ENCODE data around the gene LYPD6B.

LYPD6B gene

GRCh38 chr2:149015501-149015900 is 23.0 kb upstream of the LYPD6B start:
- no peak for DNase-seq

- no peak for DNase-seq
Observed at GRCh38 chr2:149015926-149016563, 22.5 kb upstream of the LYPD6B start.

DNA sequence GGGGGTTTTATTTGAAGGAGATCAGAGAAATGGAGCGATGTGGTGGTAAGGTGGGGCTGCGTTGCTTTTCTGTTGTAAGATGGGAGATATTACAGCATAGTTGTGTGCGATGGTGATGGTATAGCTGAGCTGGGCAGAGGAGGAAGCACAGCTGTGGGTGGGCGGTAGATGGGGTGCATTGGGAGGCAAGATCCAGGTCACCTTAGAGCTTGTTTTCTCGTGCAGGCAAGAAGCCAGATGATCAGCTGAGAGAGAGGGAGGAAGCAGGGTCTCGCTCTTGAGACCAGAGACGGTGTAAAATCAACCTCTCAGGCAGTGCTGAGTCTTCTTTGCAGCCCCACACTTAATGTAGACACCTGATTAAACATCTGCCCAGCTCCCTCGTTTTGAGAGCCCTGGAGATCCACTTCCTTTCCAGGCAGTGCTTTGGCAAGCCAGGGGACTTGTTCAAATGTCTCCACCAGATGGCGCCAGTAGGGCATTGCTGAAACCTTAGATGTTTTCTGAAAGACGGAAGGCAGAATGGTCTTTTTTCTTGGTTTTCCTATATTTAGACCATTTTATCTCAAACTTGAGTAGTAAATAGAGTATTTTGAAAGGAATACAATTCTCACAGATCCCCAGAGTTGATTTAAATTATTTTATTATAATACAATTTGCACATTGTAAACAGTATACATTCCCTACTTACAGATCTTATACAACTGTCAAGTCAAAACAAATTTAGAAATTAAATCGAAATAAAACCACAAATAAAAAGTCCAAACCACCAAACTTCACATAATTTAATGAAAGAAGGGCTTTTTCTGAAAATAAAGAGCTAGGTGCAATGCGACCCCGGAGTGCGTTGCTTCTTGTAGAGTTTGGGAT is 21.1 kb upstream of the LYPD6B start:
- peak; percentile 34 to 83 for DNase-seq

DNA sequence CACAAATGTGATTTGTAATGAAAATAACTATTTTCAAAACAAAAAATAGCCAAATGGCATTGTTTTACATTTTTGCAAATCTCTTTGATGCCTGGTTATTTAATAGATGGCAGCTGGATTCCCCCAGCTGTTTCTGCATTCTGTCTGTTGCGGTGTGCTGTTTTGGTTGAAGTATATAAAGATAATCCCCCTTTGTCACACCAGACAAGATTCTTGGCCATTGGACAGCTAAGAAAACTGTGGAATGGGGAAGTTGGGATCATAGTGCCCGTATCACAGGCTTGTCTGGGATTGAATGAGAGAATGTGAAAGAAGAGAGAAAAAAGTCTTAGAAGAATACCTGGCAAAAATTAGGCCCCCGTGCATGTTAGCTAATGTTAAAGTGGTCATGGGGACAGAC is 19.5 kb upstream of the LYPD6B start:
- no peak for DNase-seq

DNA sequence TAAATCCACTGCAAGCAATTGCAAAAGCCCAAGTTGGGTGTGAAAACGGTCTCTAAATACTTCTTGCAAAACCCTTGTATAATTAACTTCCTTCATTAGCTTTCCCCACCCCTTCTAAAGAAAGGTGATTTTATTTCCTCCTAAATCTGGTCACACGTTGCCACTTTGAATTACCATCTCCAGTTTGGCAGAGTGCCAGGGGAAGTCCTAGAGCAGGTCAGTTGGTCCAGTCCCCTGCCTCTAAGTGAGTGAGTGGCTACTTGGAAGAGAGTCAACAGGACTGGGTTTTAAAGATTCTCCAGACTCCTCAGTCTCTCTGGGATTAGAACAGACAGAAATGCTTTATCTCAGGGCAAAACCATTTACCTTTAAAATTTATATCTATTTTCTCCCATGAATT is 18.7 kb upstream of the LYPD6B start:
- no peak for DNase-seq

DNA sequence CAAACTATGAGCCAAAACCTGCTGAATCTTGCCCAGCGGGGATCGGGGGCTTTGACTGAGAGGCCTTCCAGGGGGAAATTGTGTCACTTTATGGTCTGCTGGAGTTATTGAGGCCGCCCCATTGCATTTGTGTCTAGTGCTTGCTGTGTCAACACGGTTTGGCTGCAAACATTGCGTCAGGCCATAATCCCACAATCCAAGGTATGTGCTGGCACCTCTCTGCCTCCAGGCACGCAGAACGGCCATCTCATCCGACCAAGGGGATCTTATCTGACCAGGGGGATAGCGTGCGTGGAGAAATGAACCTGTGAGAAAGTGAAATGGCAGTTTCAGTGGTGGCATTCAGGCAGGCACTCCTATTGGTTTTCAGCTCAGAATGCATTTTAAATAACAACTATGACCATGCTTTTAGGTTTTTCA is 18.1 kb upstream of the LYPD6B start:
- no peak for DNase-seq

DNA sequence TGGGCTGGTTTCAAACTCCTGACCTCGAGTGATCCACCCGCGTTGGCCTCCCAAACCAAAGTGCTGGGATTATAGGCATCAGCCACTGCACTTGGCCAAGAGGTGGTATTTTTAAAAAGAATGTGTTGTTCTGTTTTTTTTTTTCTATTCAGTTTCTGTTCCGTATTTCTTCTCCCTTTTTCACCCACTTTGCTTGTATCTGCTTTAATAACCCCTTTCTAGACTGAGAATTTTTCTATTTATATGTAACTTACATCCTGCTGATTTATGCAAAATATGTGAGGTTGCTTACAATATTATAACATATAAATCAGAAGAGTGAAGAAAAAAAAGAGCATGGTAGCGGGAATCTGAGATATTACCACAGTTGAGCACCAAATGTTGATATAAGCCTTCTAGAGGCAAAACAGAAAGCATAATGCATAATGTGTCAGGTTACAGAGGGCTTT is 17.2 kb upstream of the LYPD6B start:
- no peak for DNase-seq

- DNase-seq: peak in 1 of 2 experiments; percentile 9
Observed at GRCh38 chr2:149021761-149022160, 16.7 kb upstream of the LYPD6B start.

DNA sequence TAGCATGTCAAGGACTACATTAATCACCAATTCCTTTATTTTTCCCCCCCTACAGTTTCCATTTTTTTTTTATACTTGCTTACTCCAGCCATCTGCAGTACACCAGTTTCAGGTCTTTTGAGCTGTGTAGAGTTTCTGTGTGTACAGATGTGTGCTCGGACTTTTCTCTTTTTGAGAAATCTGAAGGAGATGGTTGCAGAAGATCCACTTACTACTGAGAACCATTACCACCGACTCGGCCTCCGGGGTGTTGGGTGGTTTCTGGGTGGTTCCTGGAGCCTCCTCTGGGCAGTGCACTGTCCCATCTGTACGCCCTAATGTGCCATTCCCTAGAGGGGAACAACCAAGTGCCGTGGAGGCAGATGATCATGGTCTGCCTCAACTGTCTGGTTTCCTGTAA is 15.4 kb upstream of the LYPD6B start:
- DNase-seq: no peak

GRCh38 chr2:149027590-149028250 is 10.8 kb upstream of the LYPD6B start:
- no peak for DNase-seq

DNA sequence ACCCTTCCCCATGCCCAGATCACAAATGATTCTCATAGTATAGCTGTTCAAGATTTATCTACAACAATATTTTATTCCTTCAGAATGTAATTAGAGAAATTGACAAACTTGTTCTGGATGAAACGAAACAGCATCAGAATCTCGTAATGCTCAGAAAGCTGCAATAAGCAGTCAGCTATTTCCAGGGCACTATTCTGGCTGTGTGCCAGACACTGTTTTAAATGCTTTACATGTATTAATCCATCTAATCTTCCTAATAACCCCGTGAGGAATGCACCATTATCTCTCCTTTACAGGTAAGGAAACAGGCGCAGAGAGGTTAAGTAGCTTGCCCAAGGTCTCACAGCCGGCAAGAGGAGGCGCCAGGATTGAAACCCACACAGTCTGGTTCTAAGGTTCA is 10.1 kb upstream of the LYPD6B start:
- DNase-seq: no peak

- DNase-seq: no peak
Observed at GRCh38 chr2:149028891-149029290, 9.6 kb upstream of the LYPD6B start.

- no peak for DNase-seq
Observed at GRCh38 chr2:149029307-149029965, 9.1 kb upstream of the LYPD6B start.

DNA sequence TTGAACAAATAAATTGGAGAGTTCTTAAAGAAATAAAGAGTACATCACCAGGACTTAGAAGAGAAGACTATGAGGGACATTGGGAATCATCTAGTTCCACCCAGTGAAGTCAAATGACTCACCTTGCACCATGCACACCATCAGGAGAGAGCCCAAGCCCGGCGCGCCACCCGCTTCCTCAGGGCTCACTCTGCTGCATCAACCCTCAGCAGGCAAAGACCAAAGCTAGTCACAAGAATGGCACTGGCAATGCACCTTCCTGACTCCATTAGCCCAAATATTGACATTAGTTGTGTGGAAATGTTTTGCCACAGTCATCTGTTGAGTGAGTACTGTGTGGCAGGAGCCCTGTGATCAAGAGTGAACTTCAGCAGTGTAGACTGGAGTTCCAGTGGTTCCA is 7.1 kb upstream of the LYPD6B start:
- no peak for DNase-seq

GRCh38 chr2:149033716-149034115 is 4.8 kb upstream of the LYPD6B start:
- DNase-seq: peak; percentile 65 to 83

GRCh38 chr2:149034406-149034805 is 4.1 kb upstream of the LYPD6B start:
- DNase-seq: no peak

- DNase-seq: no peak
Observed at GRCh38 chr2:149036507-149037293, 1.8 kb upstream of the LYPD6B start.

- DNase-seq: peak in 1 of 2 experiments; percentile 65
Observed at GRCh38 chr2:149037851-149038250, 648 bp upstream of the LYPD6B start.

DNA sequence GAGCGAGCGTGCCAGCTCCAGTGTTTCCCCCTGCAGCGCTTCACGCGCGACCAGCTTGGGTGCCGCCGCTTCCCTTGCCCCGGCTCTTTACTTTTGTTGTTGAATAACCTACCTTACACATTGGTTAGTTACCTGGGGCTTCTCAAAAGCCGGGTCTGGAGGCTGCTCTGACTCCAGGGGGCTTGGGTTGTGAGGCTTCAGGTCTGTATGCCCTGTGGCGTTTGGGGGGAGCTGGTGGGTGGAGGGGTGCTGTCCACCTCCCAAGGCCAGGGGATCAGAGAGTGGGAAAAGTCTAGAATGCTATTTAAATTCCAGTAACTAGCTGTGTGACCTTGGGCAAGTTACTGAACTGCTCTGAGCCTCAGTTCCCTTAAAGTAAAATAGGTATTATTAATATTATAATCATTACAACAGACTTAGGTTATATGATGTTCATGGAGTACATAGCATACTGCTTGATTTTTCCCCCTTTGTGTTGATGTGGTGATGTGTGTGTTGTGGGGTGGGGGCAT is 770 bp downstream of the LYPD6B start:
- DNase-seq: no peak

DNA sequence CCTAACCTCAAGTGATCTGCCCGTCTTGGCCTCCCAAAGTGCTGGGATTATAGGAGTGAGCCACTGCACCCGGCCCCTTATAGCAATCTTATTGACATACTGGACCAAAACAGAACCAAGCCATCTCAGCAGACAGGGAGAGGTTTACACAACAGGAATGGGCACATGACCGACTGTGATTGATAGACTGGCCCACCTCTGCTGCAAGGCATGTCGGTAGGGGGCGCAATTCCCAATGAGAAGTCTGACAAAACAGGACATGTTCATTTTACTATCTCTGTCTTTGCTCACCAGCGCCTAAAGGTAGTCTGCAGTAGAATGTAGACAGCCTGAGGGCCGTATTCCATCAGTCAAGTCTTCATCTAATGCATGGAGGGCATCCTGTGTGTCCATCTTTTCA is 2.0 kb downstream of the LYPD6B start:
- peak in 1 of 2 experiments; percentile 71 for DNase-seq

- no peak for DNase-seq
Observed at GRCh38 chr2:149041482-149041881, 3.0 kb downstream of the LYPD6B start.

GRCh38 chr2:149042881-149043280 is 4.4 kb downstream of the LYPD6B start:
- no peak for DNase-seq
